Endometrium (tissue), 2 donors: Measurements from ENCODE around the gene RALGAPB.
"Not testable (repeated sequence)": the region's sequence is repeated elsewhere in the genome, so short reads cannot be mapped to it uniquely, and the experiment has no call there.

Experiments used
- FAIRE-seq: peaks from 2 replicates; lab custom pipeline; 2012; peaks lifted over from hg19 to GRCh38; lab: Jason Lieb, UNC
- donor health status: control.
- donor health status: control.

The RALGAPB gene

DNA sequence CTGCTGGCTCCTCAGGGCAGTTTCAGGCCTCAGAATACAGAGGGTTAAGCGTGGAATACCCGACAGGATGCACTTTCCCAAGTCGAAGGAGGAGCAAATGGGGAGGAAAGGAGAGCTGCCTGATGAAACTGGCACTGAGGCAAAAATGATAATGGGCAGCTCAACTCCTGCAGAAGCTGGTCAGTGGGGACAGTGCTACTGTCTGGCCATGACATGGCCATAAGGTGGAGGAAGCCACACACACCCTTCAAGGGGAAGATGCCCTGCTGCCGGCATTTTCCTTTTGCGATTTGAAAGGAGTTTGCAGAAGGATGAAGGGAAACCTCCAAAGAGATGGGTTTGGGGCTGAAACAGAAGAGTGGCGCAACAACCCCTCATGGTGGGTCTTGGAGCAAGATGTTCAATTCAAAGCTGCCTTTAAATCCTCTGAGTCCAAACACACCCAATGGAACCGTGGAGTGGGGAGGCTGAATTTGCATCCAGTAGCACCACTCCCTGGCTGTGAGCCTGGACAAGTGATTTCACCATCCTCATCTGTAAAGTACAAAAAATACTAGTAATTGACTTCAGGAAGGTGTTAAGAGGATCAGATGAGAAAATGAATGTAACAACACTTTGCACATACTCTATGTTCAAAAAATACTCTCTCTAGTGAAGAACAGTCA is 111.6 kb downstream of the RALGAPB start:
- no peak for FAIRE-seq

GRCh38 chr20:38585404-38586180 is 112.9 kb downstream of the RALGAPB start:
- FAIRE-seq, result no peak

DNA sequence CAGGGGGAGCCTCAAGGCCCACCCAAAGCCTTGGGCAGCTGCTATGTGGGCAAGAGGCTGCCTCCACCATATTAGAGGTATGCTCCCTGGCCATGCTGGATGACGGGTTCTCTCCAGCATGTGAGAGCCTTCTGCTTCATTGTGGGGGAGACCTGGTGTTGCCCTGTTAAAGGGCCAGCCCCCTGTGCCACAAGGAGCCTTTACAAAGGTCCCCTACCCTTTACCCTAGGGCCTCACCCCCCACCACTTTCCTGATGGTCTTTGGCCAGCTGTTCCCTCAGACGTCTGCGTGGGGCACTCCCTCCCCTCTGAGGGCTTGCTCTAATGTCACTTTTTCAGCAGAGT is 113.5 kb downstream of the RALGAPB start:
- no peak for FAIRE-seq

DNA sequence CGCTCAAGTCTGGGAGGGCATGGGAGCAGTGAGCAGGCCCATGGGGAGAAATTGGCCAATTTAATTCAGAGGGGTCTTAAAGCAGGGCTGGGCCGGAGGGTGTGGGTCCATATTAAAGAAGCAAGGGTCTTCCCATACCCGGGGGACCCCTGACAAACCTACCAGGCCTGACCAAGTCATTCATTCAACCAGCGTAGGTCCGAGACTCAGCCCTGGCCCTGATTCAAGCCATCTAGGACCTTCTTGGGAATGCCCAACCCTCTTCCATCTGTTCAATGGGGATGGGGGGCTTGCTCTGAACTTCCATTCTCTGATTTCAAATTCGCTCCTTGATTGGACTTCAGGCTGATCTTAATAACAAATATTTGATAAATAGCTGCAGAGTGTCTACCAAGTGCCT is 115.7 kb downstream of the RALGAPB start:
- FAIRE-seq, result no peak

- no peak for FAIRE-seq
Measured at GRCh38 chr20:38589351-38589750, 116.7 kb downstream of the RALGAPB start.

DNA sequence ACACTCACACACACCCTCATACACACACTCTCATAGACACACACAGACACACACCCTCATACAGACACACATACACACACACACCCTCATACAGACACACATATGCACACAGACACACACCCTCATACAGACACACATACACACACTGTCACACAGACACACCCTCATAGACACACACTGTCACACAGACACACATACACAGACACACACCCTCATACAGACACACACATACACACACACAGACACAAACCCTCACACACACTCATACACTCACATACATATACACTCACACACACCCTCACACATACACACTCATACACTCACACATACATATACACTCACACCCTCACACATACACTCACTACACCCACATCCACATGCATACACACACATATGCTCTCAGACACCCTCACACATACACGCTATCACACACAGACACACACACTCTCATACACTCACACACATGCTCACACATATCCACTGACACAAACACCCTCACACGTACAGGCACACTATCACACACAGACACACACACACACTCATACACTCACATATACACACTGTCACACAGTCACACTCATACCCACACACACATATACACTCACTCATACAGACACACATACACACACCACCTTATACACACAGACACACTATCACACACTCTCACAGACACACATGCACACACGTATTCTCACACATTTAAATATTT is 117.5 kb downstream of the RALGAPB start:
- FAIRE-seq, result no peak

GRCh38 chr20:38590676-38591473 is 118.2 kb downstream of the RALGAPB start:
- no peak for FAIRE-seq

DNA sequence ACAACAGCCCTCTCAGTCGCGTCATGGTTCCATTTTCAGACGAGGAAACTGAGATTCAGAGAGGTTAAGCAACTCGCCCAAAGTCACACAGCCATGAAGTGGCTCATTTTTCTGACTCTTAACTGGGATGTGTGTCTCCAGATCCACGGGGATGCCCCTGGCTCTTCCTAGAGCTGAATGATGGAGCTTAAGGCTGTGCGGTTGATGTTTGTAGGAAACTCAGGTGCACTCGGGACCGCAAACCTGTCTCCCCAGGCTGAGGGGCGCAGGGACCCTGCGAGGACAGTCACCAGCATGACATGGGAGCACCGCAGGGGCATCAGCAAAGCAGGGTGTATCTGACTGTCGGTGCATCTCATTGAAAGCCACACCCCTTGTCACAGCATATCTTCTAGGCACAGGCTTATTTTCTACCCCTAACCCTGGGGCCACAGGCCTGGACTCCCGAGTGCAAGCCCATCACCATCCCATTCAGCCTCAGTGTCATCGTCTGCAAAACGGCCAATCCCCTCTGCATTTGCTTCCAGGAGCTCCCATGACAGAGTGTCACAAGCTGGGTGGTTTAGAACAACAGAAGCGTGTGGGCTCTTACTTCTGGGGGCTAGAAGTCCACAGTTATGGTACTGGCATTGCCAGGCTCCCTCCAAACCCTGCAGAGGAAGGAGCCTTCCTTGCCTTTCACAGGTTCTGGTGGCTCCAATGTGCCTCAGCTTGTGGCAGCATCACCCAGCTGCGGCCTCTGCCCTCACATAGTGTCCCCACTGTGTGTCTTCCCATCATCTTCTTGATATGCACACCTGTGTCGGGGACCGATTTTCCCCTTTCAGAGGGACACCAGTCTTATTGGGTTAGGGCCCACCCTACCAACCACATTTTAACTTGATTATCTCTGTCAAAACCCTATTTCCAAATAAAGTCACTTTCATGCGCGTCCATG is 119.1 kb downstream of the RALGAPB start:
- FAIRE-seq, result no peak

- not testable (repeated sequence) for FAIRE-seq
Measured at GRCh38 chr20:38592411-38592790, 119.8 kb downstream of the RALGAPB start.

GRCh38 chr20:38594281-38594680 is 121.6 kb downstream of the RALGAPB start:
- FAIRE-seq, result not testable (repeated sequence)

- not testable (repeated sequence) for FAIRE-seq
Measured at GRCh38 chr20:38595886-38596285, 123.2 kb downstream of the RALGAPB start.

GRCh38 chr20:38599410-38599882 is 126.8 kb downstream of the RALGAPB start:
- no peak for FAIRE-seq

DNA sequence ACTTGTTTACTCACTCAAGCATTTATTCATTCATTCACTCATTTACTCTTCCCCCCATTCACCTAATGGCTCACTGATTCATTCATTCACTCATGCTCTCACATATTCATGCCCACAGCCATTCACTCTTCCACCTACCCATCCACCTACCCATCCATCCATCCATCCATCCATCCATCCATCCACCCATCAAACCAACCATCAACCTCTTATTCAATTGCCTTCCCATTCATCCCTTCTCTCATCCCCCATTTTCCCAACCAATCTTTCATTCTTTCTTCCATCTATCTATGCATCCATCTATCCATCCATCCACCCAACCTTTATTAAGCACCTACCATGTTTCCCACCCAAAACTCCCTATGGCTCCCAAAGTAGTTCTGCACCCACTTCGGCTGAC is 127.4 kb downstream of the RALGAPB start:
- FAIRE-seq, result no peak

DNA sequence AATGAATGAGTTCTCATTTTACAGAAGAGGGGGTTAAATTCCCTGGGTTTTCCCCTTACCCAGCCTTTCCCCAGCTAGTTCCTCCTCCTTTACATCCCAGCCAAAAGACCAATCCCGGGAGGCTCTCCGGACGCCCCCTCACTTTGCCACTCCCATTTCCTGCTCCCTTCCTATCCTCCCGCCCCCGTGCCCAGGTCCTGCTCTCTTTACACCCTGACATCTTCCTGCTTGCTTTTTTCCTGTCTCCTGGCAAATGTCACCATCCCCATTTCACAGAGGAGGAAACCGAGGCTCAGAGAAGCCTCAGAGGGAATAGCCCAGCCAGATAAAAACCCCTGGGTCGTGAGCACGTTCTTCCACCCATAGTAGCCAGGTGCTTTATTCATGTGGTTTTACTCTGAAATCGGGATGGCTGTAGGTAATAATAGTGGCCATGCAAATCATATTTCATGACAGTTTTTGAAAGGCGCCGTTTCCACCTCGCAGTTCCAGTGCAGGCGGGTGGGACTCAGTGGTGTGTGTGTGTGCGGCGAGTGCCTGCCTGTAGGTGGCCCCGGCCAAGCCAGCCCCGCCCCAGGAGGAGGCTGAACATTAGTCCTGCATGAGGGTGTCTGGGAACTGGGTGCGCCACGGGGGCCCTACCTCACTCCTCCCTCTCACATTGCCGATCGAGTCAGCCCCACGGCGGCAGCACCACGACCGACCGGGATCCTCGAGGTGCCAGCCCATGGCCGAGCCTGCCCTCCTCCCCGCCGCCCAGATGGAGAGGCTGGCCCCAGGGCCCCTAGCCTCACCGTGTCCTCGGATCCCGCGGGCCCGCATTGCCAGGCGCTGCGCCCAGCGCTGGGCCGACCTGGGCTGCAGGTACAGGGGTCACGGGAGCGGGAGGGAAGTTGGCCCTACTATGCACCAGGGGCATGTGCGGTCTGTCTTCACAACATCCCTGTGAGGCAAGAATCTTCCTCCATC is 128.9 kb downstream of the RALGAPB start, which contains the start of gene ARHGAP40:
Gene ARHGAP40 (plus strand): TSS at position 594 of the 969 bp plus-strand sequence.
- FAIRE-seq, result no peak

- FAIRE-seq, result no peak
Measured at GRCh38 chr20:38602185-38602581, 129.5 kb downstream of the RALGAPB start.

DNA sequence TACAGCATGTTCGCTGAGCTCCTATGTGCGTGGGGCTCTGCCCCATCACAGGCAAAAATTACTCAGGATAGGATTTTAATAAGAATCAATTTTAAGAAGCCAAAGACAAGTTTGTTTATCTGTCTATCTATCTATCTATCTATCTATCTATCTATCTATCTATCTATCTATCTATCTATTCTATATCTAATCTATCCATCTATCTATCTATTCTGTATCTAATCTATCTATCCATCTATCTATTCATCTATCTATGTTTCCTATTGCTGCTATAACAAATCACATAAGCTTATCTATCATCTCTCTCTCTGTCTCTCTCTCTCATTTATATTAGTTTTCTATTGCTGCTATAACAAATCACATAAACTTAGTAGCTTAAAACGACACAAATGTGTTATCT is 130.6 kb downstream of the RALGAPB start:
- no peak for FAIRE-seq

DNA sequence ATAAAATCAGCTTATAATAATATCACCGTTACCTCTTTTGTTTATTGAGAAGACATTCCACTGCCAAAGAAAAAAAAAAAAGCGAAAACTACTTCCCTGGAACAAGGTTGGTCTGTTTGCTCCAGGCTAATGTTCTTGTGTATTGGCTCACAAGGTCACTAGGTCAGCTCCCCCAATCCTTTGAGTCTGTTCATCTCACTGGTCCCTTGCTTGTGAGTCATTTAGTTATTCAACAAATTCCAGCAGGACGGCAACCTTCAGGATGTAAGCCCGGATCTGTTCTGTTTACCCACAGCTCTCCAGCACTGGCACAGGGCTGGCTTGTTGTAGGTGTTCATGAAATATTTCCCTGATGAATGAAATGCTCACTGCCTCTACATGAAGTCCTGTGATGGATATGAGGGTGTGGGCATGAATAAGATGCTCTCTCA is 132.2 kb downstream of the RALGAPB start:
- no peak for FAIRE-seq

DNA sequence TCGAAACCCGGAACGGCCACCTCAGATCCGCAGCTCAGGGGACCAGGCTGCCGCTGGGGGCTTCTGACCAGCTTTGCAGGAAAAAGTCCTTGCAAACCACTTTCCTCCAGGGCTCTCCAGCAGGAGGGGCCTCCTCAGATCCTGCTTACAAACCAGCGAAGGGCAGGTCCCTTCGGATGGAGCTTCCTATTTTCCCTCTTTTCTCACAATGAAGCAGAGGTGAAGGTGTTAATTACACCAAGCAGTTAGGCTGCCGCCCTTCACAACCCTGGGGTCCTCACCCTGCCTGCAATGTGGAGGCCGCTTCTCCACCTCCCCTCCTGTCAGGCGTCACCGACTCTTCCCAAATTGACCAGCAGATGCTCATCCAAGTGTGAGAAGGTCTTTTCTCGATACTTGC is 134.7 kb downstream of the RALGAPB start:
- no peak for FAIRE-seq

- no peak for FAIRE-seq
Measured at GRCh38 chr20:38608188-38608587, 135.5 kb downstream of the RALGAPB start.

- FAIRE-seq, result no peak
Measured at GRCh38 chr20:38609815-38610214, 137.2 kb downstream of the RALGAPB start.
